ENCODE measurements around the gene ANAPC7. TPM values are rescaled to one million over a fixed set of nuclear protein-coding genes. Genes with fewer than 3 reads are reported as not detected.
"Not testable (repeated sequence)": the region's sequence is repeated elsewhere in the genome, so short reads cannot be mapped to it uniquely, and the experiment has no call there.

The ANAPC7 gene
- total RNA-seq, 4 donors from 2014 or later = 67.5 to 78.8 (median 74.4) TPM

- no peak overlapping the region for H3K4me3 ChIP-seq
- intact Hi-C loops (cut with DNase I) = no loop called here
- peaks cover 11 to 98% (median 52%) of the 10 kb centered on the region in 3 donors for H3K4me1 ChIP-seq
- 49 to 91% methylated on average over 9 of the region's 9 CpGs for WGBS, 2 donors
- no peaks in the 10 kb centered on the region for H3K27me3 ChIP-seq
- H3K36me3 ChIP-seq = peaks cover 49 to 100% (median 78%) of the 10 kb centered on the region in 3 donors
- no peaks in the 10 kb centered on the region for H3K9me3 ChIP-seq
- TF ChIP-seq POLR2A (IDR thresholded peaks at IDR 0.05) (no peak), CTCF (IDR thresholded peaks at IDR 0.05) (peak in 1 of 6 experiments; percentile 15)
- no peak for DNase-seq
- peak overlapping the region; percentile 87 to 93 (median 92) for H3K27ac ChIP-seq
Observed at GRCh38 chr12:110343736-110344555, 59.6 kb downstream of the ANAPC7 start.

- H3K4me1 ChIP-seq = peaks cover 11 to 98% (median 56%) of the 10 kb centered on the region in 3 donors
- intact Hi-C loops (cut with DNase I) = no loop called here
- H3K27ac ChIP-seq = peak overlapping the region; percentile 74 to 93 (median 92)
- no peaks in the 10 kb centered on the region for H3K27me3 ChIP-seq
- no peak overlapping the region for H3K4me3 ChIP-seq
- WGBS, 2 donors = 77 to 93% methylated on average over 5 of the region's 5 CpGs
- peaks cover 52 to 100% (median 78%) of the 10 kb centered on the region in 3 donors for H3K36me3 ChIP-seq
- no peak for DNase-seq
- H3K9me3 ChIP-seq = no peaks in the 10 kb centered on the region
- TF ChIP-seq CTCF (IDR thresholded peaks at IDR 0.05) = no peak
- TF ChIP-seq POLR2A (IDR thresholded peaks at IDR 0.05) = no peak
Observed at GRCh38 chr12:110343114-110343513, 60.4 kb downstream of the ANAPC7 start.

- DNase-seq = no peak
- Histone ChIP-seq H3K27ac (peak overlapping the region; percentile 46 to 93 (median 83)), H3K9me3 (no peaks in the 10 kb centered on the region), H3K27me3 (no peaks in the 10 kb centered on the region), H3K4me1 (peaks cover 11 to 98% (median 56%) of the 10 kb centered on the region in 3 donors), H3K4me3 (no peak overlapping the region), H3K36me3 (peaks cover 46 to 100% (median 75%) of the 10 kb centered on the region in 3 donors)
- WGBS, 2 donors = 91 to 94% methylated on average over 6 to 11 of the region's 15 CpGs
- TF ChIP-seq CTCF (IDR thresholded peaks at IDR 0.05) (no peak), POLR2A (IDR thresholded peaks at IDR 0.05) (no peak)
- intact Hi-C loops (cut with DNase I) = no loop called here
Observed at GRCh38 chr12:110342157-110342556, 61.4 kb downstream of the ANAPC7 start.

GRCh38 chr12:110340706-110341105 lies 62.8 kb downstream of the ANAPC7 start:
- intact Hi-C loops (cut with DNase I) = no loop called here
- peak overlapping the region; percentile 46 to 93 (median 83) for H3K27ac ChIP-seq
- H3K9me3 ChIP-seq = no peaks in the 10 kb centered on the region
- peaks cover 52 to 100% (median 78%) of the 10 kb centered on the region in 3 donors for H3K36me3 ChIP-seq
- no peak for DNase-seq
- H3K4me3 ChIP-seq = no peak overlapping the region
- no peaks in the 10 kb centered on the region for H3K27me3 ChIP-seq
- peaks cover 11 to 94% (median 44%) of the 10 kb centered on the region in 3 donors for H3K4me1 ChIP-seq
- 57 to 60% methylated on average over 12 to 18 of the region's 18 CpGs for WGBS, 2 donors
- TF ChIP-seq POLR2A (IDR thresholded peaks at IDR 0.05) (no peak), CTCF (IDR thresholded peaks at IDR 0.05) (no peak)

GRCh38 chr12:110340261-110340660 lies 63.2 kb downstream of the ANAPC7 start:
- H3K9me3 ChIP-seq; H3K4me3 ChIP-seq; H3K27me3 ChIP-seq; DNase-seq; intact Hi-C loops (cut with DNase I): not testable (repeated sequence)
- H3K4me1 ChIP-seq = peaks cover 11 to 93% (median 43%) of the 10 kb centered on the region in 3 donors
- peaks cover 52 to 100% (median 80%) of the 10 kb centered on the region in 3 donors for H3K36me3 ChIP-seq
- peak overlapping the region; percentile 53 to 93 (median 83) for H3K27ac ChIP-seq
- WGBS, 2 donors = 88 to 89% methylated on average over 8 of the region's 8 CpGs
